ENCODE results near the gene TTC39B.

- TF ChIP-seq CTCF (conservative IDR thresholded peaks at IDR 0.05; ENCODE audit: low read length) = no peak
- TF ChIP-seq EZH2phosphoT487 (IDR thresholded peaks at IDR 0.05; ENCODE audit: borderline replicate concordance, low read depth, low read length) = no peak
Measured at GRCh38 chr9:15354713-15355112, 47.7 kb upstream of the TTC39B start.

Measured in OCI-LY7 (cell line).